Naive thymus-derived CD4-positive, alpha-beta T cell (primary cell): ENCODE results near the gene C1QTNF3. TPM values are rescaled to one million over a fixed set of nuclear protein-coding genes. Genes with fewer than 3 reads are reported as not detected.

Experiments used
- ATAC-seq: fragments of 150-1000 bp; cut with Tn5 transposase; 2 replicates; pipeline ENCODE4 v1.10.0; 2021; ENCODE audit warnings: mild to moderate bottlenecking, moderate library complexity
- CTCF ChIA-PET: fragments of 350-600 bp; sonication (Branson Sonifier 250); formaldehyde crosslinking; loops from one replicate; lab custom pipeline; 2021; ENCODE audit warnings: antibody characterized with exemption; lab: Charles Lee
- POLR2A ChIA-PET: fragments of 350-600 bp; sonication (Branson Sonifier 250); formaldehyde crosslinking; loops from one replicate; lab custom pipeline; 2021; ENCODE audit warnings: antibody characterized with exemption, inconsistent platforms; lab: Charles Lee
- DNase-seq, 9 donors: peaks; one replicate each; pipeline versions ENCODE4 v3.0.0 to v3.0.0-alpha.2; 2020 to 2022; ENCODE audit warnings: mixed read lengths in 1 of 9
- H3K27ac ChIP-seq: one replicate; pipeline ENCODE4 v1.7.0; 2013; ENCODE audit warnings: mild to moderate bottlenecking, low read depth, low read length, moderate library complexity
- H3K27me3 ChIP-seq, 2 donors: one replicate each; pipeline ENCODE4 v1.7.0; 2013; ENCODE audit warnings: low read length in 2 of 2, mild to moderate bottlenecking in 2 of 2, moderate library complexity in 2 of 2; ENCODE audit not compliant: control insufficient read depth in 2 of 2, insufficient read depth in 2 of 2
- H3K36me3 ChIP-seq, 3 experiments: 1 replicate in 2 of 3; 2 replicates in 1 of 3; pipeline ENCODE4 v1.7.0; 2013; ENCODE audit warnings: low read length in 3 of 3, mild to moderate bottlenecking in 3 of 3, moderate library complexity in 1 of 3; ENCODE audit not compliant: insufficient read depth in 3 of 3, control insufficient read depth in 2 of 3
- H3K4me1 ChIP-seq, 2 donors: one replicate each; pipeline ENCODE4 v1.7.0; 2013; ENCODE audit warnings: low read length in 2 of 2, mild to moderate bottlenecking in 2 of 2, moderate library complexity in 1 of 2; ENCODE audit not compliant: control insufficient read depth in 2 of 2, insufficient read depth in 2 of 2
- H3K4me3 ChIP-seq: 2 replicates; pipeline ENCODE4 v1.7.0; 2013; ENCODE audit warnings: mild to moderate bottlenecking, low read length
- H3K9me3 ChIP-seq, 3 experiments: 1 replicate in 2 of 3; 2 replicates in 1 of 3; pipeline ENCODE4 v1.7.0; 2013; ENCODE audit warnings: low read length in 3 of 3; ENCODE audit not compliant: control insufficient read depth in 2 of 3
- H3K27ac Mint-ChIP-seq, 9 donors: one replicate each; pipeline ENCODE4 v1.8.0; 2020 to 2022; ENCODE audit warnings: mixed read lengths in 9 of 9, mild to moderate bottlenecking in 8 of 9, moderate library complexity in 5 of 9, inconsistent platforms in 2 of 9
- H3K27me3 Mint-ChIP-seq, 5 donors: one replicate each; pipeline ENCODE4 v1.8.0; 2021 to 2022; ENCODE audit warnings: mixed read lengths in 5 of 5, mild to moderate bottlenecking in 1 of 5
- H3K36me3 Mint-ChIP-seq, 5 donors: one replicate each; pipeline ENCODE4 v1.8.0; 2020 to 2022; ENCODE audit warnings: mixed read lengths in 5 of 5, mild to moderate bottlenecking in 3 of 5, inconsistent platforms in 1 of 5
- H3K4me1 Mint-ChIP-seq, 7 donors: one replicate each; pipeline ENCODE4 v1.8.0; 2020 to 2022; ENCODE audit warnings: mixed read lengths in 7 of 7, mild to moderate bottlenecking in 3 of 7, inconsistent platforms in 1 of 7
- H3K4me3 Mint-ChIP-seq, 10 donors: one replicate each; pipeline ENCODE4 v1.8.0; 2020 to 2022; ENCODE audit warnings: mild to moderate bottlenecking in 10 of 10, mixed read lengths in 10 of 10, moderate library complexity in 6 of 10, inconsistent platforms in 2 of 10
- H3K9me3 Mint-ChIP-seq, 11 donors: one replicate each; pipeline ENCODE4 v1.8.0; 2020 to 2022; ENCODE audit warnings: mixed read lengths in 11 of 11, mild to moderate bottlenecking in 4 of 11, inconsistent platforms in 1 of 11, moderate library complexity in 1 of 11
- intact Hi-C, 2 donors: fragments of 100-400 bp; cut with micrococcal nuclease; formaldehyde crosslinking; loops; one replicate each; pipeline ENCODE4 v1.15.1; 2023
- polyA plus RNA-seq, 2 donors: library from polyadenylated mRNA; unstranded; fragments of 300-500 nt; fragmentation: Illumina TruSeq; gene quantifications; one replicate each; pipeline ENCODE4 v1.2.3, GENCODE V29; 2021
- total RNA-seq, 6 experiments: library from RNA in 5 of 6; stranded (reverse) in 5 of 6; gene quantifications; 1 replicate in 5 of 6; 2 replicates in 1 of 6; pipeline ENCODE4 v1.2.3 and lab custom pipeline; 2021 to 2026

The C1QTNF3 gene
- total and polyA plus RNA-seq, 7 experiments from 2014 or later = 0.32 to 8.8 (median 5.8) TPM

DNA sequence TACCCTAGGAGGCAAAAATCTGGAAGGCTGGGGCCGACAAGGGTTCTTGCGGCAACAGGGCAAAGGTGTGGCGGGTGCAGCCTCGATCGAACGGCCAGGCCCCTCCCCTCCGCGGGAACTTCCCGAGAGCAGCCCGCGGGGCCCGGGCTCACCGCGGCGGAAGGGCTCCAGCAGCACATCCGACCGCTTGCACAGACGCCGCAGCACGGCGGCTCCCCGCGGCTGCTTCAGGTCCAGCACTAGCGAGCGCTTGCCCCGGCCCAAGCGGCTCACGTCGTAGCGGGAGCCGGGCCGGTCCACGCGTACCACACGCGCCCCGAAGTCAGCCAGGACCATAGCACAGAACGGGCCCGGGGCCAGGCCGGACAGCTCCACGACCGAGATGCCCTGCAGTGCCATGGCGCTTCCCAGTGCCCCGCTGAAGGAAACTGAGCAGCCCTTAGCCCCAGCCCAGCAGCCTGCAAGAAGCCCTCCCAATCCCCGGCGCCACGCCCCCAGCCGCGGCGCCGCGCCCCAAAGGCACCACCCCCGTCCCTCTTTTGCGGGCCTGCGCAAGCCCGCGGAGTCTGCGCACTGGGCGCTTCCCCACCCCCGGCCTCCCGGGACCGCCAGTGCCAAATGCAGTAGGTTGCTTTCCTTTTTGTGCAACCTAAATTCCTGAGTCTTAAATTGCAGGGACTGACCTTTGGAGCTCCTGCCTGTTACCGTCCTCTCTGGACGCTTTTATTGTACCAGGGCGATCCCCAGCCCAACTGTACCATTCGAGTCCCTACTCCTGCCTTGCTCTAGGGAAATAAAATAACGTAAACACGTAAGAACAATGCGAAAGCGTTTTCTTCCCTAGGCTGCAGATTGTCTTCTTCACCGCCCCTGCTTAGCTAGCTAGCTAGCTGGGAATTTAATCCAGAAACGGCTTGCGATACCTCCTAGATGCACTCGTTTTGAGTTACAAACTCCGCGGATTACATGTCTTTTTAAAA is 35.1 kb downstream of the C1QTNF3 start, which contains the start of gene AMACR:
TSS of gene AMACR (minus strand) at position 430 of the 980 bp plus-strand sequence. CDS start at position 399, 31 bp downstream.
- ATAC-seq = peak; percentile 95
- H3K9me3 ChIP-seq = no peaks in the 10 kb centered on the region
- H3K4me3 ChIP-seq = peak within 1 kb of the TSS; percentile 85
- H3K4me1 ChIP-seq = peaks cover 9 to 18% of the 10 kb centered on the region in 2 donors
- H3K36me3 ChIP-seq = peaks cover 0 to 14% (median 0%) of the 10 kb centered on the region in 3 experiments
- H3K27me3 Mint-ChIP-seq = no peaks in the 10 kb centered on the region
- ChIA-PET CTCF (interaction anchor here (1.8 kb wide), 1 partner anchor 10 kb away, joined by 9 read pairs; no protein-coding TSS in a partner anchor), POLR2A (interaction anchor here (1.2 to 2.3 kb wide), 7 partner anchors 11 to 921 kb away, joined by 3 to 10 read pairs (median 8); partner anchors contain the start of genes BRIX1, DNAJC21, RAD1 and TARS1)
- peaks cover 23 to 39% (median 32%) of the 10 kb centered on the region in 7 donors for H3K4me1 Mint-ChIP-seq
- peak within 1 kb of the TSS; percentile 83 for H3K27ac ChIP-seq
- no peaks in the 10 kb centered on the region for H3K27me3 ChIP-seq
- intact Hi-C loops = loop anchor here (1.0 to 10.0 kb wide), 15 partner anchors 11 to 1833 kb away; partner anchors contain the start of genes BRIX1 (in 2 of the 2), MTMR12 (in 2 of the 2), RAD1 (in 2 of the 2) and TARS1 (in 2 of the 2)
- peaks cover 0 to 5% (median 0%) of the 10 kb centered on the region in 11 donors for H3K9me3 Mint-ChIP-seq
- H3K27ac Mint-ChIP-seq = peak within 1 kb of the TSS; percentile 87 to 97 (median 96)
- H3K36me3 Mint-ChIP-seq = peaks cover 10 to 20% (median 13%) of the 10 kb centered on the region in 5 donors
- DNase-seq = peak; percentile 73 to 91 (median 81)
- H3K4me3 Mint-ChIP-seq = peak within 1 kb of the TSS; percentile 79 to 98 (median 94)

DNA sequence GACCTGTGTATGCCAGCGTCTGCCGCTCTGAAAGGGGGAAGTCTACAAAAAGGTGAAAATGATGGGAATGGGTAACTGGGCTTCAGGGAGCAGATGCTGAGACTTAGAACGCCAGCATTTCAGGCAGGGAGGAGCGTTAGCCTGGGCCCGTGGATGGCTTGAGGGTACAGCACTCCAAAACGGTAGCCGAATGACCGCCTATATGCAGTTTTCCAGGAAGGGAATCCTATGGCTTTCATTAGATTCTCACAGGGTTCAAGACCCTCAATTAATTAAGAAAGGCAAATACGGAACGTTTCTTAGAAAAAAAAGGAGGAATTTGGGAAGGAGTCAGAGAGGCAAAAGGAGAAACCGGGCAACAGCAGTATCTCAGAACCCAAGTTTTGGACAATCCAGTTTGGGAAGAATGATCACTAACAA is 35.8 kb downstream of the C1QTNF3 start:
- Histone ChIP-seq H3K27me3 (no peaks in the 10 kb centered on the region), H3K36me3 (peaks cover 0 to 20% (median 0%) of the 10 kb centered on the region in 3 experiments), H3K9me3 (no peaks in the 10 kb centered on the region), H3K4me1 (peaks cover 9 to 18% of the 10 kb centered on the region in 2 donors), H3K27ac (peak overlapping the region; percentile 83), H3K4me3 (peak overlapping the region; percentile 85)
- Mint-ChIP-seq H3K4me1 (peaks cover 23 to 39% (median 32%) of the 10 kb centered on the region in 7 donors), H3K36me3 (peaks cover 10 to 23% (median 13%) of the 10 kb centered on the region in 5 donors), H3K4me3 (peak overlapping the region; percentile 79 to 98 (median 94)), H3K27me3 (no peaks in the 10 kb centered on the region), H3K27ac (peak overlapping the region; percentile 75 to 96 (median 93)), H3K9me3 (peaks cover 0 to 5% (median 0%) of the 10 kb centered on the region in 11 donors)
- intact Hi-C loops = loop anchor here (1.0 to 10.0 kb wide), 7 partner anchors 13 to 1832 kb away; partner anchors contain the start of genes BRIX1 (in 1 of the 2), GOLPH3 (in 1 of the 2), MTMR12 (in 1 of the 2) and RAD1 (in 1 of the 2)
- ATAC-seq (no peak), DNase-seq (no peak)
- ChIA-PET CTCF (interaction anchor here (1.8 kb wide), 1 partner anchor 9 kb away, joined by 9 read pairs; no protein-coding TSS in a partner anchor), POLR2A (interaction anchor here (1.9 to 2.3 kb wide), 4 partner anchors 10 to 922 kb away, joined by 5 to 10 read pairs (median 8); partner anchors contain the start of genes DNAJC21 and TARS1)

DNA sequence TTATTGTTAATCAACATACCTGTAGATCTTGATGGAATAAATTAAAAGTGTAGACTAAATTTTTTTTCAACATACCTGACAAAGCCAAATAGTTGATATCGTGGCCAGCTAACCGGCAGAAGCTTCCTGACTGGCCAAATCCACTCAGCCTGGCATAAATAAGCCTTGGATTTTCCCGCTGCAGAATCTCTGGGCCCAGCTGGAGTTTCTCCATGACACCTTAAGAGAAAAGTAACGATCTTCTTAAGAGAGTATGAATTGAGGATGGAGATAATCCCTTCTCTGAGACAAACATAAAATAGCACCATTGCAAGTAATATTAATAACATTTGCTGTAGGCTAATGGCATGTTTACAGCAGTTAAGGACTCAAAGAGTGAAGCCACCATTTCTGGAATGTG is 37.3 kb downstream of the C1QTNF3 start:
- Histone ChIP-seq H3K27me3 (no peaks in the 10 kb centered on the region), H3K27ac (no peak overlapping the region), H3K36me3 (peaks cover 0 to 20% (median 0%) of the 10 kb centered on the region in 3 experiments), H3K4me1 (peaks cover 9 to 18% of the 10 kb centered on the region in 2 donors), H3K4me3 (no peak overlapping the region), H3K9me3 (no peaks in the 10 kb centered on the region)
- POLR2A ChIA-PET = no interaction called here
- intact Hi-C loops = loop anchor here (5.0 to 10.0 kb wide), 5 partner anchors 239 to 1831 kb away; partner anchors contain the start of genes BRIX1 (in 1 of the 2), GOLPH3 (in 1 of the 2), MTMR12 (in 1 of the 2) and RAD1 (in 1 of the 2)
- Mint-ChIP-seq H3K9me3 (peaks cover 0 to 2% (median 0%) of the 10 kb centered on the region in 11 donors), H3K4me3 (no peak overlapping the region), H3K36me3 (peaks cover 10 to 27% (median 13%) of the 10 kb centered on the region in 5 donors), H3K27ac (peak overlapping the region in 2 of 9 donors; percentile 6 to 87), H3K4me1 (peaks cover 23 to 39% (median 32%) of the 10 kb centered on the region in 7 donors), H3K27me3 (no peaks in the 10 kb centered on the region)
- CTCF ChIA-PET = no interaction called here
- DNase-seq (no peak), ATAC-seq (no peak)

GRCh38 chr5:34005211-34005610 is 37.8 kb downstream of the C1QTNF3 start:
- intact Hi-C loops = loop anchor here (5.0 to 10.0 kb wide), 5 partner anchors 240 to 1830 kb away; partner anchors contain the start of genes BRIX1 (in 1 of the 2), GOLPH3 (in 1 of the 2), MTMR12 (in 1 of the 2) and RAD1 (in 1 of the 2)
- DNase-seq = no peak
- POLR2A ChIA-PET = no interaction called here
- Mint-ChIP-seq H3K4me3 (no peak overlapping the region), H3K4me1 (peaks cover 23 to 39% (median 32%) of the 10 kb centered on the region in 7 donors), H3K27ac (no peak overlapping the region), H3K9me3 (peaks cover 0 to 2% (median 0%) of the 10 kb centered on the region in 11 donors), H3K36me3 (peaks cover 10 to 27% (median 13%) of the 10 kb centered on the region in 5 donors), H3K27me3 (no peaks in the 10 kb centered on the region)
- H3K9me3 ChIP-seq = no peaks in the 10 kb centered on the region
- H3K27ac ChIP-seq = no peak overlapping the region
- H3K27me3 ChIP-seq = no peaks in the 10 kb centered on the region
- peaks cover 0 to 20% (median 0%) of the 10 kb centered on the region in 3 experiments for H3K36me3 ChIP-seq
- ATAC-seq = no peak
- H3K4me1 ChIP-seq = peaks cover 9 to 18% of the 10 kb centered on the region in 2 donors
- CTCF ChIA-PET = no interaction called here
- no peak overlapping the region for H3K4me3 ChIP-seq

DNA sequence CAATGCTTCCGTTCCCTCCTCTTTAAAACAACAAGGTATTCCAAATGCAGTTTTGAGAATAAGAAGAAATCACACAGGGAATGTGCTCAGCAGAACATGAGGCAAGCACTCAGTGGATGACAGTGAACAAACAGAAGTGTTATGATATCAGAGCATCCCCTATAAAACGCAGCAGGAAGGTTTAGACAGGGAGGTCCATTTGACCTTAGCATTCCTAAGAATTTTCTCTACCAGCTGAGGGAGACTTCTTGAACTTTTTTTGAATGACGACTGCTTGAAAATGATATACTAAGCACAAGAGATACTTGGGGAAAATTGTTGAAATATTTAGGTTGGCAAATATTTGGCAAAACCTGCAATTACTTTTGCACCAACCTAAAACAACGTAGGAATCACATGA is 39.1 kb downstream of the C1QTNF3 start:
- Mint-ChIP-seq H3K9me3 (peaks cover 0 to 2% (median 0%) of the 10 kb centered on the region in 11 donors), H3K27ac (no peak overlapping the region), H3K4me1 (peaks cover 16 to 30% (median 24%) of the 10 kb centered on the region in 7 donors), H3K4me3 (no peak overlapping the region), H3K27me3 (no peaks in the 10 kb centered on the region), H3K36me3 (peaks cover 10 to 27% (median 13%) of the 10 kb centered on the region in 5 donors)
- Histone ChIP-seq H3K4me1 (peaks cover 9 to 14% of the 10 kb centered on the region in 2 donors), H3K9me3 (no peaks in the 10 kb centered on the region), H3K27ac (no peak overlapping the region), H3K4me3 (no peak overlapping the region), H3K27me3 (no peaks in the 10 kb centered on the region), H3K36me3 (peaks cover 0 to 20% (median 0%) of the 10 kb centered on the region in 3 experiments)
- intact Hi-C loops = loop anchor here in 1 of 2 donors (10.0 kb wide), 2 partner anchors 241 to 1829 kb away; partner anchors contain the start of gene GOLPH3
- DNase-seq (no peak), ATAC-seq (no peak)
- CTCF ChIA-PET = no interaction called here
- POLR2A ChIA-PET = no interaction called here
